GM13977 (cell line): Measurements from ENCODE around the gene NECAB2.

Experiments
- DNase-seq: peaks from one replicate; pipeline ENCODE4 v3.0.0; 2012; ENCODE audit warnings: low spot score
- in situ Hi-C: fragments of 300-500 bp; cut with MboI; formaldehyde crosslinking; loops from one replicate; pipeline ENCODE4 v1.12.0; 2022; ENCODE audit warnings: low sequenced_read_pairs, low pct_unique_long_range_greater_than_20kb, mixed read lengths, inconsistent platforms; ENCODE audit not compliant: unreplicated experiment
- TF ChIP-seq, protein P1 (sequence below): IDR thresholded peaks from 2 replicates; pipeline ENCODE4 v1.5.1; 2012; ENCODE audit warnings: mild to moderate bottlenecking, control low read depth; ENCODE audit not compliant: insufficient read depth; ENCODE audit errors: extremely low read depth, missing control alignments

The NECAB2 gene

DNA sequence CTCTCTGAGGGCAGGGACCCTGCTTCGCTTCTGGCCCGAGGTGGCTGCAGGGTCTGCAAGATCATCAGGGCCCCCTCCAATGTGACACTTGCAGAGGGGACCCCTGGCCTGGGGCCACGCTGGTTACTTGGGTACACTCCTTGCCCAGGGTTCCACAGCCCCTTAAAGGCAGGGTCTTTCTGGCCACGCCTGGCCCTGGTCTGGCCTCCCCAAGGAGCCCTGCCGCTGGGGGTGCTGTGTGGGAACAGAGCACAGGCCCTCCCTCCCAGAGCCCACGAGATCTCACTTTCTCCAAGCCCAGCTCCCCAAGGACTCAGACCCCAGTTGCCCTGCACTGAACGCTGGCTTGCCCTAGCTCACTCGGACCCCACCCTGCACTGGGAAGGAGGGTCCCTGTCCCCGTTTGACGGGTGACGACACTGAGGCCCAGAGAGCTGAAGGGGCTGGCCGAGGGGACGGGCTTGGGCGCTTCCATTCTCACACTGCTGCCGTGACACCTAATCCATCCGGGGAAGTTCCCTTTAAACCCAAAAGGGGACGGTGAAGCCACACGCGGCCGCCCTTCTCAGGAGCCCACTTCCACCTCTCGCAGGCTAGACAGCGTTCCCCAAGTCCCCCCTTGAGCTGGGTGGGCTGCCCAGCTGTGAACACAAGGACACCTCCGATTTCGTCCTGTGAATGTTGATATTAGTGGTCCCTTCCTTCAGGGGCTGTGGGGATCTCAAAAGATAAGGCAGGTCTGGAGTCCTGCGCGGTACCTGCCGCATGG lies 41.9 kb upstream of the NECAB2 start:
- DNase-seq: no peak
- TF ChIP-seq, protein P1, sequence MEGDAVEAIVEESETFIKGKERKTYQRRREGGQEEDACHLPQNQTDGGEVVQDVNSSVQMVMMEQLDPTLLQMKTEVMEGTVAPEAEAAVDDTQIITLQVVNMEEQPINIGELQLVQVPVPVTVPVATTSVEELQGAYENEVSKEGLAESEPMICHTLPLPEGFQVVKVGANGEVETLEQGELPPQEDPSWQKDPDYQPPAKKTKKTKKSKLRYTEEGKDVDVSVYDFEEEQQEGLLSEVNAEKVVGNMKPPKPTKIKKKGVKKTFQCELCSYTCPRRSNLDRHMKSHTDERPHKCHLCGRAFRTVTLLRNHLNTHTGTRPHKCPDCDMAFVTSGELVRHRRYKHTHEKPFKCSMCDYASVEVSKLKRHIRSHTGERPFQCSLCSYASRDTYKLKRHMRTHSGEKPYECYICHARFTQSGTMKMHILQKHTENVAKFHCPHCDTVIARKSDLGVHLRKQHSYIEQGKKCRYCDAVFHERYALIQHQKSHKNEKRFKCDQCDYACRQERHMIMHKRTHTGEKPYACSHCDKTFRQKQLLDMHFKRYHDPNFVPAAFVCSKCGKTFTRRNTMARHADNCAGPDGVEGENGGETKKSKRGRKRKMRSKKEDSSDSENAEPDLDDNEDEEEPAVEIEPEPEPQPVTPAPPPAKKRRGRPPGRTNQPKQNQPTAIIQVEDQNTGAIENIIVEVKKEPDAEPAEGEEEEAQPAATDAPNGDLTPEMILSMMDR: no peak
- in situ Hi-C loops: no loop called here

DNA sequence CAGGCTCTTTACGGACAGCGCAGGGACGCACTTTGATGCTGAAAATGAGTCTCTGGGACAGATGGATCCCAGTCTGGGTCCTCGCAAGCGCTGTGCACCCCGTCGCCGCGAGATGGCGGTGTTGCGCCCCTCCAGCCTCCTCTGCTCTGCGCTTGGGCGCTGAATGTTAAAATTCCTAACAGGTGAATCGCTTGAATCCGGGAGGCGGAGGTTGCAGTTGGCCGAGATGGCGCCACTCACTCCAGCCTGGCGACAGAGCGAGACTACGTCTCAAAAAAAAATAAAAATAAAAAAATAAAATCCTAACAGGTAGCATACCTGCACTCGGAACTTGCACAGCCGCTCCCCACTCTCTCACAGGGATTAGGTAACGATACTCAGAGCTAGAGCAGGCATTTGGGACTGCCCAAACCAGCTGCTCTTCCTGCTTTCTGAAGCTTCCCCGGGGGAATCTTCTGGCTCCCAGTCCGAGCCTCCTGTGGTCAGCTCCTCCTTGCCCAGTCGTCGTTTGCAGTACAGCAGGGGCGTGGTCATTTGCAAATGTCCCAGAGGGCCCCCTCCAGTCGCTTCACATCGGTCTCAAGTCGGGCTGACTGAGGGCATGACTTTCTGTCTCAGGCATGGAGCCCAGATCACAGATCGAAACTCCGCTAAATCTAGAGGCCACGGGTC lies 41.2 kb upstream of the NECAB2 start:
- TF ChIP-seq, protein P1: peak; percentile 95
- peak; percentile 87 for DNase-seq
- in situ Hi-C loops: no loop called here

DNA sequence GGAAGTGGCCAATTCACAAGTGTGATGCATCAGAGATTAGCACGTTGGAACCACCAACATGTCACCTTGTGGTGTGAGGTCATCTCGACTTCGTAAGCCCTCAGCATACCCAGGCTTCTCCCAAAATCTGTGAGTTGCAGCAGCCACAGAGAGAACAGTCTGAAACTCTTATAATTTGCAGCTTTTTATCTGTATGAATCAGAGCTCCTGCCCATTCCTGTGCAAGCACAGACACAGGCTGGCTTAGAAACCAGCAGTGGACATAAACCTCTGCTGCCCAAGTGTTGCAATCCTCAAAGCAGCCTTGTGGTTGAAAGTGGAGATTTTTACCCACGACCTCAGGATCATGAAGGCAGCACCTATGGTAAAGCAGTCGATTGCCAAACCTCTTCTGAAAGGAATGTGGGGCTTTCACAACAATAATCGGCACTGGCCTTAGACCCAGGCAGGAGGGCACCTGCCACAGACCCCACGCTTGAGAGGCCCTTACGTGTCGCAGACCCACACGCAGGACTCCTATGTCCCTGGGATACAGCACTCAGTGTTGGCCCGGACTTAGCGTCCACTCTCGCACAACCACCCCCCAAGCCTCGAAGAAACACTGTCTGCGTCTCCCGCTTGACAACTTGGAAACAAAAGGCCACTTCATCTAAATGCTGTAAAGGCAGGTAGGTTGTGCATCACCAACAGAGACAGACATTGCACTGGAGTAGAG lies 39.5 kb upstream of the NECAB2 start:
- in situ Hi-C loops: no loop called here
- DNase-seq: no peak
- TF ChIP-seq, protein P1: no peak

DNA sequence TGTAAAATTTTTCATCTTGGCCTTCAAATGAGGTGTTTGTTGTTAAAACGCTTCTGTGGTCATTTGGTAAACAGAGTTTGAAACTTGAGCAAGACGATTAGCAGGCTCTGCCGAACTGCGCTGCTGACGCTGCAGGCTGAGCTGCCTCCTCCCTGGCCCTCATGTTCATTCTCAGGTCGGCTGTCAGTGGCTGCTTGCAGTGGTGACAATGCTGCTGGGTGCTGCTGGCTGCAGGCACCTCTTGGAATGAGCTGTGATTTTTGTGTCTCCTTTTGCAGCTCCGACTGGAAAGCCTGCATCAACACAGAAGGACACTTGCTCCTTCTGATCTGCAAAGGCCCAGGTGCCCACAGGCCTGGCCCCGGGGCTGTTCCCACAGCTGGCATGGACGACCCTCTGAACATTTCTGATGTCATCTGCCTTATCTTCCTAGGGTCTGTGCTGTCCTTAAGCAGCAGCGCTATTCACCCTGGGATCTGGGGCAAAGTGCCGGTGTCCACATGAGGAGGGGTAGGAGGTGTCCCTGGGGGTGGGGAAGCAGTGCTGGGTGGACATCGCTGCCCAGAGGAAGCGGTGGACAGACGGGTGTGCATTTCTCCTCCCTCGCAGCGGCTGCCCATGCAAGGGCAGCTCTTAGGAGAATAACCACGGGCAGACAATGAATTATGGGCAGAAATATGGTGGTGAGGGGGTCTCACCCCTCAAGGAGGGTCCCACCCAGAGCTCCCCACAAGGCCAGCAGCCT lies 38.1 kb upstream of the NECAB2 start:
- DNase-seq: no peak
- TF ChIP-seq, protein P1: no peak
- in situ Hi-C loops: no loop called here

DNA sequence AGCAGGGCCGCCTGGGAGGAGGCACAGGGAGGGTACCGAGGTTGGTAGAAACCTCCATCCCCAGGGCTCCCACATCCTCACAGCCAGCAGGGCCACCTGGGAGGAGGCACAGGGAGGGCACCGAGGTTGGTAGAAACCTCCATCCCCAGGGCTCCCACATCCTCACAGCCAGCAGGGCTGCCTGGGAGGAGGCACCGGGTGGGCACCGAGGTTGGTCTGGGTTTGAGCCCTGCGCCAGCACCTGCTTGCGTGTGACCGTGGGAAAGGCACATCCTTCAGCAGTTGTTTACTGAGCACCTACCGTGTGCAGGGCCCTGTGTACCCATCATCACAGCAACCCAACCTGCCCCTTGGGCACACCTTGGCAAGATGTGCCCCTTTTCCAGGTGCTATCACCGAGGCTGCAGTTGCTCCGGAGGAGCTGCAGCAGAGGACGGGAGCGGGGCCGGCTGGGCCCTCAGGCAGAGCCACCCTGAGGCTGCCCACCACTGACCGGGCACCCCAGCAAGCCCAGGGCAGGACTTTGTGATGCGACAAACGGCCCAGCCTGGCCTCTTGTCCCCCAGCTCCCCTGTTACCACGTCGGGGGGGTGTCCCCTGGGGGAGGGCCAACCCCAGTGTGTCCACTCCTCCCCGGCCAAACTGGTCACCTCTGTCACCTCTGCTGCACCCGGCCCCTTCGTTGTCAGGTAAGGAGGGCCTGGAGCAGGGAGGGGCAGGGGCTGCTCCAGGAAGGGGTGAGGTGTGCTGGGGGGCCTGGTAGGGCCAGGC lies 37.1 kb upstream of the NECAB2 start:
- no peak for DNase-seq
- TF ChIP-seq, protein P1: no peak
- in situ Hi-C loops: no loop called here

DNA sequence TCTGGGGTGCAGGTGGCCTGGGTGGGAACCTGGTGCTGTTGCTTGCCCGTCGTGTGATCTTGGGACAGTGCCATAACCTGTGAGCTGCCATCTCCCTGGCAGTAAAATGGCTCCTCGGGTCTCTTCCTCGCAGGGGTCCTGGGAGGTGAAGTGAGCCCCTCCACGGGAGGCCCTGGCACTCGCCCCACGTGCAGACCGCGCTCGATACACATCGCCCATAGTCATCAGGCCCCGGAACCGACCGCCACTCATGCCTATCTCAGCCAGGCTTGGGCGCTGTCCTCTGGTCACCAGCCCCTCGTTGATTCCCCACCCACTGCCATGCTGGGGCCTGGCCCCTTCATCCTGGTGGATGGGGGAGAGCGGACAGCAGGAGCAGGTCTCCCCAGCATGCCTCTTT lies 36.5 kb upstream of the NECAB2 start:
- TF ChIP-seq, protein P1: no peak
- DNase-seq: no peak
- in situ Hi-C loops: no loop called here
